ENCODE results near the gene DPM2.

Gene DPM2

DNA sequence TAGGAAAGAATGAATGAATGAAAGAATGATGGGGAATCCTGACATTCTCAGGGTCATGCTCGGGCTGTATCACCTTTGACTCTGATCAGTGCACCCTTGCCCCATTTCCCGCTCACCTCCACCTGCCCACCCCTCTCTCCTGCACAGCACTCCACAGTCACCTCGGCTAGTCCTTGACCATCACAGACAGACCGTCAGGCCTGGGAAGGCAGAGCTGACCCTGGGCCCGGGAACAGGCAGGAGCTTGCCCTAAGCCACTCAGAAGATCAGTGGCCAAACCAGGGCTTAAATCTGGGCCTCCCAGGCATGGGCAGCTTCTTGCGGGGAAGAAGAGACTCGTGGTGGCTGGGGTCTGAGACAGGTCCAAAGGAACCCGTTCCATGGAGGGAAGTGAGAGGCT is 41.8 kb downstream of the DPM2 start:
- no peak for DNase-seq

DNA sequence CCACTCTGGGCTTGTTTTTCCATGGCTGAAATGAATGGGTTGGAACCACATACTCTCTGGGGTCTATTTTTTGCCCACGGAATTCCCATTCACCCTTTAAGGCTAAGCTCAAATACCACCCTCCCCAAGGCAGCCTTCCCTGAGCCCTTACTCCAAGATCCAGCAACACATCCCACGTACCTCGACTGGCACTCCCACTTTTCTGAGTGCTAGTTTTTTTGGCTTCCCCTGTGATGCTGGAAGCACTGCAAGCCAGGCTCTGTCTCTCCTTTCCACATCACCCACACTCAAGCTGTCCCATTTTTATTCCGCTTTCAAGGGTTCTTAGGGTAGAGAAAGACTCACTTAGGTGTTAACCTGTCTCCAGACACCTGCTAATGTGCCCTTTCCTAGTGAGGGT is 44.3 kb downstream of the DPM2 start:
- no peak for DNase-seq

DNA sequence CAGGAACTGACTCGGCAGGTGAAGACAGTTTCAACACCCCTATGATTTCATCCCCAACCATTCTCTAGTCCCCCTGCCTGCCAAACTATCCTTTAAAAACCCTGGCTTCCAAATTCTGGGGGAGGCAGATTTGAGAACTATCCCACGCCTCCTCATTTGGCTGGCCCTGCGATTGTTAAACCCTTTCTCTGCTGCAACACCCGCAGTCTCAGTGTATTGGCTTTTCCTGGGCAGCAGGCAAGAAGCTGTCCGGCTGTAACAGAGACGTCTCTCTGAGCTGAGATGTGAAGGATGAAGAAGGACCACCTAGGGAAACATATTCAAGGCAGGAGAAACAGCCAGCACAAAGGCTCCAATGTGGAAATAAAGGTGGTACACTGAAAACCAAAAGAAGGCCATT is 44.8 kb downstream of the DPM2 start:
- DNase-seq: no peak

DNA sequence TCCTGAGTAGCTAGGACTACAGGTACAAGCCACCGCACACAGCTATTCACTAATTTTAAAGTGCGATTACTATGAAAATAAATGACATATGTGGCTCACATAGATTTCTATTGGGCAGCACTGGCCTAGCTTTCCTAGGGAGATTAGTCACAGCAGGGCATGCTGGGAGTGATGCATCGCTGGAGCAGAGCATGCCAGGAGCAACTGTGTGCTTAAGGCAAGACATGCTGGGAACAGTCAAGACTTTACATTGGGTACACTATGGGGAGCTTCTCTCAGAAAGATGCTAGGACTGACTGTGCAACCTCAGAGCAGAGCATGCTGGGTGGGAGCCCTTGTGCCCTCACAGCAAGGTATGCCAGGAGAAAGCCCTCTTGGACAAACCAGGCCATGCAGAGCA is 47.6 kb downstream of the DPM2 start:
- no peak for DNase-seq

DNA sequence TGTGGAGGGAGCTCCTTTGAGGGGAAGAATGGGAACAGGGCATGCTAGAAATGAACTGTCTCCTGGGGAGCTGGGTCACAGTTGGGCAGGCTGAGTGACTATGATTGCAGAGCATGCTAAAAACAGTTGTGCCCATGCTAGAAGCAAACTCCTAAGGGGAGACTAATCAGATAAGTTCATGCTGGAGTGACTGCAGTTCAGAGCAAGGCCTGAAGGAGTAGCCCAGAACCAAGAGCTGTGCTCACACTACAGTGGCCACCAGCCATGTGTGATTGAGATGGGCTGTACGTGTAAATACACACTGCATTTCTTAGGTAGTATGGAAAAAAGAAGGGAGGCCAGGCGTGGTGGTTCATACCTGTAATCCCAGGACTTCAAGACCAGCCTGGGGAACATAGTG is 49.9 kb downstream of the DPM2 start:
- no peak for DNase-seq

DNA sequence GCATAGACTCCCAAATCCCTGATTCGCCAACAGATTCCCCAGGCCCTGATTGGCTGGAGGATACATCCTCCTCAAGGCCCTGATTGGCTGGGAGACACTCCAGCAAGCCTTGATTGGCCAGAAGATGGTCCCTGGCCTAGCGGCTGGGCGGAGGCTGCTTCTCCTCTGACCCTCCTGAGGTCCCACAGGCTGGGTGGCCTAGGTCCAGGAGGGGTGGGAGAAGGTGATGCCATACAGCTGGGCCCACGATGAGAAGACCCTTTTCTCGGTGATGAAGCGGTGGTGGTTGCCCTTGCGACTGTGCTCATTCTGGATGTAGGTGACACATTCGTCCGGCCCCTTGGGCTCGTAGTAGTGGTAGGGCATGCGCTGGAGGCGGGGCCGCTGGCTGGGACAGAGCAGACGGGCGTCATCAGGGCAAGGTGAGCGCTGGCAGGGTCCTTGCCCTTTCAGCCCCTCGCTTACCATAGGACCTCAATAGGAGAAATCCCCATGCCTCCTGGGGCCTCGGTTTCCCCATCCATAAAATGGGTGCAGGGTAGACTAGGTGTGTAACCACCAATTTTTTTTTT is 51.2 kb downstream of the DPM2 start:
- no peak for DNase-seq

DNA sequence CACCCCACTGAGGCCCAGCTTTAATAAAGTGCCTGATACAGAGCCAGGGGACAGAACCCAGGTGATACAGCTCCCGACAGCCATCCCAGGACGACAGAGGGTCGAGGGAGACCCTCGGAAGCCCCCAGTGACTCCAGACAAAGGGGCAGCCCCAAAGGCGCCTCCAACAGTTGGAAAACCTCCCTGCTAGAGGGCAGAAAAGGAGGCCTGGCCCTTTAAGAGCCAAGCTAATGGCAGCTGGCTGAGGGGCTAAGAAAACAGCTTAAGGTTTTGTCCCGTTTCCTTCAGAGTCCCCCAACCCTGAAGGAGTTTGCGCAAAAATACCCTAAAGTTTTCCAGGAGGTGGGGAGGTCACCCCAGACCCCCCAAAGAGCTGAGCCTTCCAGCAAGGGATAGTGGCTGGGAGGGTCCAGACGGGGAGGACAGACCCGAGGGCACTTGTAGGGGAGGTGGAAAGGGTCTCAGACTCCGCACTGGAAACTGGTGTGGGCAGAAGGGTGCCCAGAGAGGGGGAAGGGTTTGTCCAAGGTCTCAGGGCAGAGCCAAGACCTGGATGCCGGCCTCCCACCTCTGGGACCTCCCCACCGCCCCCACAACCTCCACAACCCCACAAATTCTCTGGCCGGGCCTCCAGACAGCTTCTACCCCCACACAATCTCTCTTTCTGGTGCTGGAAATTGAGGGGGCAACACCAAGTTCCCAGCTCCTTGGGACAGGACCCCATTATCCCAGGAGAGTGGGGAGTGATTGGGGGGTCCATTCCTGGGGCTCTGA is 52.0 kb downstream of the DPM2 start:
- no peak for DNase-seq
